Stomach (tissue), 4 donors: ENCODE measurements around the gene CCND3.

Experiments used
- EP300 ChIP-seq: sonication (generic); formaldehyde crosslinking; IDR thresholded peaks from one replicate; pipeline ENCODE4 v1.6.1; 2017; ENCODE audit warnings: antibody characterized with exemption
- POLR2A ChIP-seq, 4 donors: fragments of 450-650 bp; IDR thresholded peaks; one replicate each; pipeline ENCODE4 v1.6.1; 2016; ENCODE audit warnings: antibody characterized with exemption in 4 of 4, control low read depth in 2 of 4, mild to moderate bottlenecking in 1 of 4, moderate library complexity in 1 of 4
- POLR2AphosphoS5 ChIP-seq, 3 donors: sonication (generic); formaldehyde crosslinking; IDR thresholded peaks; one replicate each; pipeline ENCODE4 v1.6.1; 2016; ENCODE audit warnings: antibody characterized with exemption in 3 of 3
- TF ChIP-seq, protein P1 (sequence below), 7 experiments: fragments of 450-650 bp in 4 of 7; fragments of 200-600 bp in 3 of 7; sonication (generic) in 3 of 7; IDR thresholded peaks; one replicate each; pipeline ENCODE4 v1.5.1; 2016 to 2019; ENCODE audit warnings: antibody characterized with exemption in 7 of 7, control low read depth in 2 of 7, mild to moderate bottlenecking in 1 of 7

DNA sequence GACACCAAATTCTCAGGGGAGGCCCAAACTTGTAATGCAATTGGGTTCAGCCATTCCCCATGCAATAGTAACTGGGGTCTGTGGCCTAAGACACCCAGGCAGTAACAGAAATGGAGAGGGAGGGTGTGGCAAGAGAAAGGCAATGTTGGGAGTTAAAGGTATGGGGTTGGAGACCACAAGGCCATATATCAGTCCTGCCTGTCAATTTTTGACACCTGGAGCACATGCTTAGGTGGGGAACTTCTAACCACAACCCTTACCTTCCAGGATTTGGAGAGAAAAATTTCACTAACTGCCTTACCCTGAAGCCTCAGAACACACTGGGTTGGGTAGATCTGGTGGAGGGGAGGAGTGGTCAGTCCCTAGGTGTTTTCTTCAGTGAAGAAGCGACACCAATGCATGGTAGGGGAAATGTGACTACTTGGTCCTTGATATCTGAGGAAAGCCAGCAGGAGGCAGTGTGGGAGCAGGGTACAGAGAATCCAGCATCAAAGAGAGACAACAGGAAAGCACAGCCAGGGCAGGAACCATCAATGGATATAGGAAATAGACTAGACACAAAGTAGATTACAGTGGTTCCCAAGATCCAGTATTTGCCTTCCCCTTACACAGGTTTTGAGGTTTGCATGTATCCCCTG, 39.6 kb downstream of the CCND3 start:
- TF ChIP-seq, protein P1, sequence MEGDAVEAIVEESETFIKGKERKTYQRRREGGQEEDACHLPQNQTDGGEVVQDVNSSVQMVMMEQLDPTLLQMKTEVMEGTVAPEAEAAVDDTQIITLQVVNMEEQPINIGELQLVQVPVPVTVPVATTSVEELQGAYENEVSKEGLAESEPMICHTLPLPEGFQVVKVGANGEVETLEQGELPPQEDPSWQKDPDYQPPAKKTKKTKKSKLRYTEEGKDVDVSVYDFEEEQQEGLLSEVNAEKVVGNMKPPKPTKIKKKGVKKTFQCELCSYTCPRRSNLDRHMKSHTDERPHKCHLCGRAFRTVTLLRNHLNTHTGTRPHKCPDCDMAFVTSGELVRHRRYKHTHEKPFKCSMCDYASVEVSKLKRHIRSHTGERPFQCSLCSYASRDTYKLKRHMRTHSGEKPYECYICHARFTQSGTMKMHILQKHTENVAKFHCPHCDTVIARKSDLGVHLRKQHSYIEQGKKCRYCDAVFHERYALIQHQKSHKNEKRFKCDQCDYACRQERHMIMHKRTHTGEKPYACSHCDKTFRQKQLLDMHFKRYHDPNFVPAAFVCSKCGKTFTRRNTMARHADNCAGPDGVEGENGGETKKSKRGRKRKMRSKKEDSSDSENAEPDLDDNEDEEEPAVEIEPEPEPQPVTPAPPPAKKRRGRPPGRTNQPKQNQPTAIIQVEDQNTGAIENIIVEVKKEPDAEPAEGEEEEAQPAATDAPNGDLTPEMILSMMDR (IDR thresholded peaks at IDR 0.05): no peak
- TF ChIP-seq POLR2AphosphoS5 (IDR thresholded peaks at IDR 0.05) (no peak), POLR2A (IDR thresholded peaks at IDR 0.05) (no peak), EP300 (no peak)
